GM12872 (cell line): ENCODE results near the gene PLD3.

Experiments
- CTCF ChIP-seq: IDR thresholded peaks from 3 replicates; pipeline ENCODE4 v1.5.1; 2011; ENCODE audit warnings: low read depth, mild to moderate bottlenecking, low read length, moderate library complexity; ENCODE audit not compliant: insufficient read depth

PLD3 gene

DNA sequence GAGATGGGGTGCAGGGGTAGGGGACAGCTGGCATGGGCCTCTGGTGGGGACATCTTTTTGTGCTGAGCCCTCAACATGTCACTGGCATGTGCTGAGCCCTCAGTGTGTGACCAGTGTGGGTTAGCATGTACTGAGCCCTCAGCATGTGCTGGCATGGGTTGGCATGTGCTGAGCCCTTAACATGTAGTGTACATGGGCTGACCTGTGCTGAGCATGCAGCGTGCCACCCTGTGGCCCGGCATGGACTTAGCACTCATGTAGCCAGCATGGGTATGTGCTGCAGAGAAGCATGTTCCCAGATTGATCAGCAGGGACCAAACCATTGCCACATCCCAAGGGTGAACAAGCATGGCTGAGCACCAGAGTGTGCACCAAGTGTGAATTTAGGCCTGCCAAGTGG is 30.0 kb downstream of the PLD3 start:
- 0 out of 3 replicates have a peak, but pooled peaks have one; percentile 5 for TF ChIP-seq CTCF

DNA sequence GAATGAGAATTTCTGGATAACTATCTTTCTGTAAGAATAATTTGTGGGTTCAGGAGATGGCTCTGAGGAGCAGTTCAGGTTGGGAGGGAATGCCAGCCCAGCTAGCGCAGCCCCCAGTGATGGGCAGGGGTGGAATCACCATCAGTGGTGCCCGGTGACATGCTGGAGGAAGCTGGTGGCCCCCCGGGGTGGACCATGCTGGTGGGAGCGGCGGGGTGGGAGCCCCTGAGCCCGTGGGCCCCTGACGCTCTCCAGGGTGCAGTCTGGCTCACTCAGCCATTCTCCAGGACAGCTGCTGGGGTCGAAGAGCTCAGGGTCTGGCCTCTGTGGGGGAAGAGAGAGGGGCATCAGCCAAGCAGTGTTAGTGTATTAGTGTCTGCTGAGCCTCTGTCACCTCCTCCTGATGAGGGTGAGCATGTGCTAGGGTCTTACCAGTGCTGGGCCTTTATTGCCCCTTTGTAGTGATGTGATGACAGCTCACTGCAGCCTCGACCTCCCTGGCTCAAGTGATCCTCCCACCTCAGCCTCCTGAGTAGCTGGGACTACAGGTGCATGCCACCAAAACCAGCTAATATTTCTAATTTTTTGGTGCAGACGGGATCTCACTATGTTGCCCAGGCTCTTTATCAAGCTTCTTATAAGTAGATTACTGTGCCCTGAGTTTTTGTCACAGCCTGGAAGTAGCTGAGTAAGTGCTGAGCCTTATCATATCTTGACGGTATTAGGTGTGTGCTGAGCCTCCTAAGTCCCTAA is 31.1 kb downstream of the PLD3 start:
- TF ChIP-seq CTCF: no peak

- no peak for TF ChIP-seq CTCF
Observed at GRCh38 chr19:40380199-40381037, 31.9 kb downstream of the PLD3 start.

DNA sequence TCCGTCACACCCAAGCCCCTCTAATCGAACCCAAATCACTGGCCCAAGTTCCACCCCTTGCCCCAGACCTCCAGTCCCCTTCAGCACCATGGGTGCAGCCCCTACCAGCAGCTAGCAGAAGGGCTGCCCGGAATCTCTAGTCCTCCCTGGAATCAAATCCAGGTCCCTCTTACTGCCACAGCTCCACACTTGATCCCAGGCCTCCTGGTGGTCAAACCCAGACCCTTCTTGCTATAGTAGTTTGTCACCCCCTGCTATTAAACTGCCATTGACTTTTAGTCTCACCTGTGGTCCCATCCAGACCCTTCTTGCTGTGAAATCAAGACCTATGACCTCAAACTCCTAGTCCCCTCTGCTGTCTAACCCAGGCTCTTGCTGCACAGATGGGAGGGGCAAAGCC is 32.8 kb downstream of the PLD3 start:
- TF ChIP-seq CTCF: no peak

- no peak for TF ChIP-seq CTCF
Observed at GRCh38 chr19:40383668-40384248, 35.3 kb downstream of the PLD3 start.

- TF ChIP-seq CTCF: no peak
Observed at GRCh38 chr19:40387155-40387554, 38.7 kb downstream of the PLD3 start.

DNA sequence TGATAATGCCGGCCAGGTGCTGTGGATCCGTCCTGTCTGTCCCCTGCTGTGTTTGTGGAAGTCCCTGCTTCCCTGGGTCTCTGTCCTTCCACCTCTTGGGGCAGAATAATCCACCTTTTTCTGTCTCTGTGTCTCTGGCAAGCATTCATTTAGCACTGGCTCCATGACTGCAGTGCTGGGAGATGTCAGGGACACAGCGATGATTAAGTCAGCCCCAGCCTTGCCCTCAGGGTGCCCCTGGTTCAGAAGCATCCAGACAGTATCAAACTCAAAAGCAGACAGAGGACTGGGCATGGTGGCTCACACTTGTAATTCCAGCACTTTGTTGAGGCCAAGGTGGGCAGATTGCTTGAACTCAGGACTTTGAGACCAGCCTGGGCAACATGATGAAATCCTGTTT is 40.0 kb downstream of the PLD3 start:
- TF ChIP-seq CTCF: no peak
